NCI-H1092 (cell line): Measurements from ENCODE around the gene PCGF2.

ENCODE experiments used
- DNase-seq: peaks from one replicate; lab custom pipeline; 2025; lab: John Stamatoyannopoulos, UW

Gene PCGF2

DNA sequence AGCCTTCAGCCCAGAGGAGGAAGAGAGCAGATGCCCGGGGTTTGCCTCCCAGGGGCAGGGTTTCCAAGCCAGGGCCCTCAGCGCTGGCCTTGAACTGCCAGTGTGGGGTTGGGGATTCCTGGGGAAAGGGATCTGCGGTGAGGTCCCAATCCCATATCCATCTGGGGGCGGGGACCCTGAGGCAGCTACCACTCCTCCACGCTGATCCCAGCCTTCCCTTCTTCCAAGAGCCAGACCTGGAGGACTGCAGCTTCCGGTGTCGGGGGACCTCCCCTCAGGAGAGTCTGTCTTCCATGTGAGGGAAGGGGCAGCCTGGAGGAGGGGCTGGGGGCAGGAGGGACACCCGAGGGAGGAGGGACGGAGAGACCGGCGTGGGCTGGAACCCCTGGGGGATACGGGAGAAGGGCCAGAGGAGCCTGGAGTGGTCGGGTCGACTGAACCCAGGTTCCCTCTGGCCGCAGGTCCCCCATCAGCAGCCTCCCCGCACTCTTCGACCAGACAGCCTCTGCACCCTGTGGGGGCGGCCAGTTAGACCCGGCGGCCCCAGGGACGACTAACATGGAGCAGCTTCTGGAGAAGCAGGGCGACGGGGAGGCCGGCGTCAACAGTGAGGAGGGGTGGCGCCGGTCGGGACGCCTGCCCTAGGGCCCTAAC lies 28.7 kb downstream of the PCGF2 start:
- no peak for DNase-seq

DNA sequence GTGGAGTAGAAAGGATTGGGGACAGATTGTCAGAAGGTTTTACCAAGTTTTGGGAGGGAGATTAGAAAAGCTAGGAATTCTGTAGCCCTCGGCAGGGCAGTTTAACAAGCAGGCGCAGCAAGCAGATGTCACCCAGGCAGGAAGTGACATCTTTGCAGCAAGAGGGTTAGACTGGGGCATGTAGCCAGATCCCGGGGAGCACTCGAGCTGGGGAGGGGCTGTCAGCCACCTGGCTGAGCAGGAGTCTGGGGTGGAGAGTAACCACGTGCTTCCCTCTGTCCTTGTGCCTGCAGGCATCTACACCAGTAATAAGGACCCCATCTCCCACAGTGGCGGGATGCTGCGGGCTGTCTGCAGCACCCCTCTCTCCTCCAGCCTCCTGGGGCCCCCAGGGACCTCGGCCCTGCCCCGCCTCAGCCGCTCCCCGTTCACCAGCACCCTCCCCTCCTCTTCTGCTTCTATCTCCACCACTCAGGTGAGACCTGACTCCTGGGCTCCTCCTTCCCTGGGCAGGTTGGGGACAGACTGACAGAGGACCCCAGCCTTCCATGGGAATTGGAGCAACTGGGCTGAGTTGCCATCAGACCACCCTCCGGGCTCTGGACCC lies 30.9 kb downstream of the PCGF2 start:
- DNase-seq, result no peak

DNA sequence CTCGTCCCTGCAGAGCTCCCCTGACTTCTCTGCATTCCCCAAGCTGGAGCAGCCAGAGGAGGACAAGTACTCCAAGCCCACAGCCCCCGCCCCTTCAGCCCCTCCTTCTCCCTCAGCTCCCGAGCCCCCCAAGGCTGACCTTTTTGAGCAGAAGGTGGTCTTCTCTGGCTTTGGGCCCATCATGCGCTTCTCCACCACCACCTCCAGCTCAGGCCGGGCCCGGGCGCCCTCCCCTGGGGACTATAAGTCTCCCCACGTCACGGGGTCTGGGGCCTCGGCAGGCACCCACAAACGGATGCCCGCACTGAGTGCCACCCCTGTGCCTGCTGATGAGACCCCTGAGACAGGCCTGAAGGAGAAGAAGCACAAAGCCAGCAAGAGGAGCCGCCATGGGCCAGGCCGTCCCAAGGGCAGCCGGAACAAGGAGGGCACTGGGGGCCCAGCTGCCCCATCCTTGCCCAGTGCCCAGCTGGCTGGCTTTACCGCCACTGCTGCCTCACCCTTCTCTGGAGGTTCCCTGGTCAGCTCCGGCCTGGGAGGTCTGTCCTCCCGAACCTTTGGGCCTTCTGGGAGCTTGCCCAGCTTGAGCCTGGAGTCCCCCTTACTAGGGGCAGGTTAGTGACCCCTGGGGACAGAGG lies 31.6 kb downstream of the PCGF2 start:
- DNase-seq, result no peak

DNA sequence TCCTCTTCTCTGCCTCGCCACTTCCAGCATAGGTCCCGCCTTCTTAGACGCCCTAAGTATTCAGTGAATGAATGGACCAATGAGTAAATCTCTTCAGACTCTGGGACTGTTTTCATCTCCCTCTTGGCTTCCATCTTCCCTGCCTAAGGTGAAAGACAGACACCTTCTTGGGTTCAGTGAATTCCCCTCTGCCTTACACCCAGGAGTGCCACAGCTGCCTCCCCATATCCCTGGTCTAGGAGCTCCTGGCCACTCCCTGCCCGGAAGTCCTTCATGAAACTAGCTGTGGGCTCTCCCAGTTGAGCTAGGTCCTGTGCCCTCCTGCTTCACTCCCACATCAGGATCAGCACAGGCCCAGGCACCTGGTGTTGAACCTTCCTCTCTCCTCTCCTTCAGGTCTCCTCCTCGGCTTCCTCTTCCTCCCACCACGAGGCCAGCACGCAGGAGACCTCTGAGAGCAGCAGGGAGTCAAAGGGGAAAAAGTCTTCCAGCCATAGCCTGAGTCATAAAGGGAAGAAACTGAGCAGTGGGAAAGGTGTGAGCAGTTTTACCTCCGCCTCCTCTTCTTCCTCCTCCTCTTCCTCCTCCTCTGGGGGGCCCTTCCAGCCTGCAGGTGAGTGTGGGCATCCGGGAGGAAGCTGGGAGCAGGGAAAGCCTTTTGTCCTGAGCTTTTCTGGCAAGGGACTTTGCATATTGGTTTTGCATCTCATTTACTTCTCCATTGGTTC lies 32.8 kb downstream of the PCGF2 start:
- no peak for DNase-seq

DNA sequence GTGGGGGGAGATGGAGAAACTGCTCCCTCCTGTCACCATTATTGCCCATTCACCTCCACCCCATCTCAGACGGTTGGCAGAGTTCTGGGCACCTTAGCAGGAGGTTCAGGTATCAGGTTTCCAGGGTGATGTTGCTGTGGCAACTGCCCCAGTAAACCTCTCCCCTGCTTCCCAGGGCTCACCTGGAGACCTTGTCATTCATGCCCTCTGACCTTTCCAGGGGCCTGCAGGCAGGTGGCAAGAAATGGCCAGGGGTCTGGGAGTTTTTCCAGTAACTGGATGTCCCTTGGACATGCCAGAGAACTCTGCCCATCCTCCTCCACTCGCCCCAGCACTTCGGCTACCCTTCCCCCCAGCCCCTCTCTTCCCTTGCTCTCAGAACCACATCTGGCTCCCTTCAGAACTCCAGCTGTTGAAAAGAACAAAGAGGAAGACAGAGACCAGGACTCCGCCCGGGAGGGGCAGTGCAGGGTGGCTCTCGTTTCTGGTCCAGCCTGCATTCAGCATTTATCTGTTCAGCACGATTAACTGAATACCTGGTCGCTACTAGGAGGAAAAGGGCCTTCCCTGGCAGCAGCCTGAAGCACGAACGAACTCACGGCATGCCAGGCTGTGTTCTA lies 34.6 kb downstream of the PCGF2 start:
- DNase-seq, result no peak

DNA sequence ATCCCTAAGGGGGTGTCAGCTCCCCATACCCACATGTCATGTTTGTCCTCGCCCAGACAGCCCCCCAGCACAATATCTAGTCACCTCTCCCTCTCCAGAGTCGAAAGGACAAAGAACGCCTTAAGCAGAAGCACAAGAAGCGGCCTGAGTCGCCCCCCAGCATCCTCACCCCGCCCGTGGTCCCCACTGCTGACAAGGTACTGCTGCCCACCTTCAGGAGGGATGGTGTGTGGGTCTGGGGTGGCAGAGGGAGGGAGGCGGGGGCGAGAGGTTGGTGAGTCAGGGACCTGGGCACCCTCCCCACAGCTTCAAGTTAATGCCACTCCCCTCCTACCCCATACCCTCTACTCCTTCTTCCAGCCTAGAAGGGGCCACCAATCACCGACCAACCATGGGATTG lies 35.5 kb downstream of the PCGF2 start:
- no peak for DNase-seq

DNA sequence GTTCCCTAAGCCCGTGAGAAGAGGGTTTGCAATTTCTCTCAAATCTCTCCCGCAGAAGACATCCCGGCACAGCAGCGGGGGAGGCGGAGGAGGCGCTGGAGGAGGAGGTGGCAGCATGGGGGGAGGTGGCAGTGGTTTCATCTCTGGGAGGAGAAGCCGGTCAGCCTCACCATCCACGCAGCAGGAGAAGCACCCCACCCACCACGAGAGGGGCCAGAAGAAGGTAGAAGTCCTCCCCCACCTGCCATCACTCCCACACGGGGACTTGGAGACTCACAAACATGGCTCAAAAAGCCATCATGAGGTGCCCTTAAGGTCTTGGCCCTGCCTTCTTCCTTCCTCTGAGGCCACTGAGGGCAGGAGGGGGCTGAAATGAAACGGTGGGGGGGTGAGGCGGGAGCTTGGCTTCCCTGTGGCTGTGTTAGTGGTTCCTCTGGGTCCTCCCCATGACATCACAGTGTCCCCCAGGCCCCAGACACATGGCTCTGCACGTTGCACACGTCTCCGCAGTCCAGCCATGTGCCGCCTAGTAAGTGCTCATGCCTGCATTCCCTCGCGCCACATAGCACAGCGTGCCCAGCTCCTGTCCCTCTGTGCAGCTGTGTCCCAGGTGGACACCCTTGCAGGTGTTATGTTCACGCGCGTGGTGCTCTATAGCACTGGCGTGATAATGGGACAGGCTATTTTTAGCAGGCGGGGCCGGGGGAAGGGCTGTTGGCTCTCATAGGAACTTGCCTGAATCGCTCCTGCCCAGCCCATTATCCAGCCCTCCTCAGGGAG lies 36.2 kb downstream of the PCGF2 start:
- no peak for DNase-seq

DNA sequence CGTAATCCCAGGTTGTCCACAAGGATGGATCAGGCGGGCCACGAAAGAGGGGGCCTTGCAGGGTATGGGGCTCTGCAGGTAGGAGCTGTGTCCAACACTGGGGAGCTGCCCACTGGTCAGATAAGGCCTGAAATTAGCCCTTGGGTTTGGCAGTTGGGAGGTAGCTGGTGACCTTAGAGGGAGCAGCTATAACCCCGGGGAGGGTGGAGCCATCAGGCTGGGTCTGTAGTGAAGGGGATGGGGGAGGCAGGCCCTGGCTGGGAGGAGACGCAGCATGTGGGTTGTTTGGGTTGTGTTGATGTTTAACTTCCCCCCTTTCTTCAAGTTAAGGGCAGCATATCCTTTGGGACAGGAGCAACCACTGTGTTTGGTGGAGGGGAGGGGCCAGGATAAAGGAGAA lies 37.2 kb downstream of the PCGF2 start:
- DNase-seq, result no peak

DNA sequence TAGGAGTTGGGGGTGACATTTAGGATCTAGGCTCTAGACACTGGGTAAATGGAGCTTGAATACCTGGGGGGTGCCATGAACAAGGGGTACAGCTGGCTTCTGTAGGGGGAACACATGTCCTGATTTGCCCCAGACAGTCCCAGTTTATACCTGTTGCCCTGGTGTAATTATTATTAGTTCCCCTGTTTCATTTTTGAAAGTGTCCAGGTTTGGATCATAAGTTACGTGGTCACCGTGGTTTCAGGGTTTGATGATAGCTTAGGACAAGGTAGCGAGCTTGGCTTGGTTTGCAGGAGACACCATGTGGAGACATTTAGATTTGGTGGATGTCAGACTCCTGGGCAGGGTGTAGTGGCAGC lies 37.6 kb downstream of the PCGF2 start:
- no peak for DNase-seq

DNA sequence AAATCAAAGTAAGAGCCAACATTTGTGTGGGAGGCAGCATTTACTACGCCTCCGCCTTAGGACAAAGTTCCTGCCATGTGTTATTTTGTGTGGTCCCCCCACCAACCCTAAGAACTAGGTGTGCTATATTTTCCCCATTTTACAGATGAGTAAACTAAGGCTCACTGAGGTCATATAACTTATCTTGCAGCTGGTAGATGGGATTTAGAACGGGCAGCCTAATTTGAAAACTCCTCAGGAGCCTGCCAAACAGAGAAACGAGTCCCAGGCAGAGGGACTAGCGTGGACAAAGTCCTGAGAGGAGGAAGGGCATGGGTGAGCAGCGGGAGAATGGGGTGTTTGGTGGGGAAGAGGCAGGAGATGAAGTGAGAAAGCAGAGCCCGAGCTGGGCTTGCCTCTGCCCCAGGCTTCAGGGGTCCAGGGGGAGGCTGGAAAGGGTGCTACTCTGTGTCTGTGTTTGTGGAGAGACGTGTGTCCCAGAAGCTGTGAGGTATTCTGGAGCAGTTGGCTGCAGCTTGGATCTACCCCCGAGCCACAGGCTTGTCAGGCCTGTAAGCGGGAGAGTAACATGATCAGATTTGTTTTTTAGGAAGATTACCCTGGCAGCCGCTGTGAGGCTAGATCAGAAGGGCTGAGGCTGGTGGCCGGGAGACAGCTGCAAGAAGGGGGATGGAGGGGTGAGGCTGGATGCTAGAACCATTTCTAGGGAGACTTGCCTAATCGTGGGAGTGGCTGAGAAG lies 38.1 kb downstream of the PCGF2 start:
- no peak for DNase-seq

DNA sequence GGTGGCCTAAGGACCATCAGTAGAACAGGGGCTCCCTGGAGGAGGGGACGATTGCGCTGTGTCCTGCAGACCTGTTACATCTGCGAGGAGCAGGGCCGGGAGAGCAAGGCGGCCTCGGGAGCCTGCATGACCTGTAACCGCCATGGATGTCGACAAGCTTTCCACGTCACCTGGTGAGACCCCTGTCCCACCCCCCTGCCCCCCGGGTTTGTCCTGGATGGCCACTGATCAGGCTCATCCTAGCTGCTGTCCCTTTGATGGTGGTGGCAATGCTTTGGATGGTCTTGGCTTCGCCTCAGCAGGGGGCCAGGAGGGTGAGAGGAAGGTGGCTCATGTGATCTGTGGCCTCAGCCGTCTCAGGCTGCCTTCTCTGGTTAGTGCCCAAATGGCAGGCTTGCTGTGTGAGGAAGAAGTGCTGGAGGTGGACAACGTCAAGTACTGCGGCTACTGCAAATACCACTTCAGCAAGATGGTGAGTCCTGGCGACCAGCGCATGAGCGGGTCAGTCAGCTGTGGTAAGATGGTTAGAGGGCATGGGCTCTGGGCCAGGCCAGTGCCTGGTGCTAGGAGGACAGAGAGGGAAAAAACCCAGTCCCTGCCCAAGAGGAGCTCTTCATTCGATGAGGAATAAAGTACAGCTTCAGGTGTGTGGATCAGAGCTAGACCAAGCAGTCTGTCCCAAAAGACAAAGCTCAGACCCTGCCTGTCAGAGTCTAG lies 38.9 kb downstream of the PCGF2 start:
- DNase-seq, result no peak

DNA sequence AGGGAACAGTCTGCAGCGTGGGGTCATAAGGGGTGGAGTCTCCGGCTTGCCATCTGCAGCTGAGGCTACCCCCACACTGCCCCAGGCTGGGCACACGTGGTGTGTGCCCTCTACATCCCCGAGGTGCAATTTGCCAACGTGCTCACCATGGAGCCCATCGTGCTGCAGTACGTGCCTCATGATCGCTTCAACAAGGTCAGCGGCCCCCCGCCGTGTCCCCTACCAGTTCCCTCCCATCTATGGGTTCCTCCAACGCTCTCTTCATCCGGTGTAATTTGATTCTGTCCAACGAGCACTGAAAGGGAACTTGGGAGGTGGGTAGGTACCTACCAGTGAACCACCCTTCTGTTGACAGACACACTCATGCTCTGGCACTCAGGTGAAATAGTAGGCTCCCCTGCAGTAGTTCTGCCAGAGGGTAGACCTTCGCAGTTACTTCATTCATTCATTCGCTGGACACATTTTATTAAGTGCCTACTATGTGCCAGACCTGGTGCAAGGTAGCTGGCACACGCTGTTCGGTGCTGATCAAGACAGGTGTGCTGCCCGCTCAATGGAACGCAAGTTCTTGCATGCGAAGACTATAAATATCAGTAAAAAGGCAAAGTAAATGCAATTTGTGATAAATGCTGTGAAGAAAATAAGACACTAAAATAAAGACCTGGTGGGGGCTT lies 40.3 kb downstream of the PCGF2 start:
- DNase-seq, result no peak

DNA sequence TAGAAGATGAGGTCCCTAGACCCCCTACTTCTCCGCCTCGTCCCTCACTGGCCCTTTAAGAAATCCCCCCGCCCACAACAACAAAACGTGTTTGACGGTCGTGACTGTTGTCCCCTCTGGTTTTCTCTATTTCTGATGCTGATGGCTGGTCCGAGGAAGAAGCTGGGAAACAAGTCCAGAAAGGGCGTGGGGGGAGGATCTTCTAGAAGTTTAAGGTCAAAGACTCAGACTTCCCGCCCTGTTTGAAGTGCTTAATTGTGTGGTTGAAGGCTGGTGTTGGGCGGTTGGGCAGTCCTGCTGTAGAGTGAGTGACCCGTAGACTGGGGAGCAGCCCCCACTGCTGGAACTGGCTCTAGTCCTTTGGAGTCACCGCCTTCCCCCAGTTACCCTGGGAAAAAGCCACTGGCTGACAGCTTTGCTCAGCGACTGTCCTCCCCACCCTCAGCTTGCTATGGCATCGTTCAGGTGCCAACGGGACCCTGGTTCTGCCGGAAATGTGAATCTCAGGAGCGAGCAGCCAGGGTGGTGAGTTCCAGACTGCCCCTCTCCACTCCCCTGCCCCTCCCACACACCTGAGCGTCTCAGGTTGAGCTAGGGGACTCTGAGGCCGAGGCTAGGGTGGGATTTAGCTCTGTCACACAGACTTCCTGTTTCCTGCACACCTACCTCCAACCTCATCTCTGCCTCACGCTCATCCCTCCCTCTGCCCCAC lies 41.5 kb downstream of the PCGF2 start:
- no peak for DNase-seq

DNA sequence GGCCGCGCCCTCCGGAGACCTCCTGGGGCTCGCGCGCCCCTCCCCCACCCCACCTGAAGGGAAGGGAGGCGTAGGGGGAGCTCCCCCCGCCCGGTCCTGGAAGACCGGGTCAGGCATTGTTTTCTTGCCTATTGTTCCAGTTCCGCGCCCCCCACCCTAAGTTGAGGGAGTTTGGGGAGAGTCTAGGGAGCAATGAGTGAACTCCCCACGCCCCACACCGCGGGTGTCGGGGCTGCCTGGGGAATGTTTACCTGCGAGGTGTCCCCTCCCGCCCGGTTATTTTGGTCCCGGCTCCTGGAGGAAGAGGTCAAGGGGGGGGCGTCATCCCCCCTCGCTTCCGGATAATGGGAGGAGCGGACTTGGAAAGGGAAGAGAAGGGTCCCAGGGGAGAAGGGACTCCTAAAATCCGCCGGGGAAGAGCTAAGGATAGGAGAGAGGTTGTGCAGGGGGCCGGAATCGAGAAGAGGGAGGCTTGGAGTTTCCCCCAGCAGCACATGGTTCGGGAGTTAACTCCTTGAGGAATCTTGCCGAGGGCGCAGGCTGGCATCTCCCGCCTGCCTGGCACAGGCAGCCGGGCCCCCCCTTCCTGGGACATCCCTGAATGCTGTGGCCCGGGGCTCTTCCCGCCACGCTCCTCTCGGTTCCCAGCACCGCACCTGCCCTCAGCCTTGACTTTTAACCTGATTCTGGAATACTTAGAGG lies 42.2 kb downstream of the PCGF2 start:
- DNase-seq, result peak; percentile 16

DNA sequence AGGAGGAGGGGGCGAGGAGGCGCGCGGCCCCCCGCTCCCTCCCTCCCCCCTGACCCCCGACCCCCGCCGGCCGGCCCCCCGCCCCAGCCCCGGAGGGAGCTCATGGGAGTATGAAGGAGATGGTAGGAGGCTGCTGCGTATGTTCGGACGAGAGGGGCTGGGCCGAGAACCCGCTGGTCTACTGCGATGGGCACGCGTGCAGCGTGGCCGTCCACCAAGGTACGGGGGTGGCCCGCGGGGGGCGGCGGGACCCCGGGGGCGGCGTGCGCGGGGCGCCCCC lies 42.7 kb downstream of the PCGF2 start:
- DNase-seq, result no peak

DNA sequence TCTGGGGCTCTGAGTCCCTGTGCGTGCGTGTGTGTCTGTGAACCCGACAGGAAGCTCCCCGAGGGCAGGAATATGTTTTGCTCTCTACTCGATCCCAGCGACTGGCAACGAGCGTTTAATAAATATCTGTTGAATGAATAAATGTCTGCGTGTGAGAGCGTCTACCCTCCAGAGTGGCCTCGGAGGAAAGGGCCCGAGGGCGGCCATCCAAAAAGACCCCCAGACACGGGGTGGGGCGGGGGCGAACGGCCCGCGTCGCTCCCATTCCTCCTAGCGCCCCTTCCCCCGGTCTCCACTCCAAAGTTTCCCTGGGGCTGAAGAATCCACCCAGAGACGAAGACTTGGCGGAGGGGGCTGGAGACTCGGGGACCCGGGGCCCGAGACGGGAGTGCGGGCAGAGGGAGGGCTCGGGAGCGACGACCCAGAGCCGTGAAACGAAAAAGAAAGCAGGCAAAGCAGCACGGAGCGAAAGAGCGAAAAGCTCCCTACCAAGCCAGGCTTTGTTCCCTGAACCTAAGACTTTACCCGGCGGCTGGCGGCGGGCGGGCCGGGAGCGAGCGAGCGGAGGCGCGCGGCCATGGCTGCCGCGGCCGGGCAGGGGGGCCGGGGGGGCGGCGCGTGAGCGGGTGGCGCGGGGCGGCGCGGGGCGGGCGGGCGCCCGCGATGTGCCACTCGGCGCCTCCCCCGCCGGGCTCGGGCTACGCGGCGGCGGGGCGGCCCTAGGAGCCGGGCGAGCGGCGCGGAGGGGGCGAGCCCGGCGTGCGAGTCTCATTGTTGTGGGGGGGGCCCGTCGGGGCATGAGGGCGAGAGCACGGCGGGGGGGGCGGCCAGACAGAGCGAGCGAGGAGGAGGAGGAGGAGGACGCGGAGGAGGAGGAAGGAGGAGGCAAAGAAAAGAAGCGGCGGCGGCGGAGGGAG lies 43.3 kb downstream of the PCGF2 start, which contains the start of gene MLLT6:
MLLT6 (plus strand) TSS at position 668 of the 917 bp plus-strand sequence. CDS start 360 bp downstream, outside the sequence.
- peak; percentile 79 for DNase-seq

DNA sequence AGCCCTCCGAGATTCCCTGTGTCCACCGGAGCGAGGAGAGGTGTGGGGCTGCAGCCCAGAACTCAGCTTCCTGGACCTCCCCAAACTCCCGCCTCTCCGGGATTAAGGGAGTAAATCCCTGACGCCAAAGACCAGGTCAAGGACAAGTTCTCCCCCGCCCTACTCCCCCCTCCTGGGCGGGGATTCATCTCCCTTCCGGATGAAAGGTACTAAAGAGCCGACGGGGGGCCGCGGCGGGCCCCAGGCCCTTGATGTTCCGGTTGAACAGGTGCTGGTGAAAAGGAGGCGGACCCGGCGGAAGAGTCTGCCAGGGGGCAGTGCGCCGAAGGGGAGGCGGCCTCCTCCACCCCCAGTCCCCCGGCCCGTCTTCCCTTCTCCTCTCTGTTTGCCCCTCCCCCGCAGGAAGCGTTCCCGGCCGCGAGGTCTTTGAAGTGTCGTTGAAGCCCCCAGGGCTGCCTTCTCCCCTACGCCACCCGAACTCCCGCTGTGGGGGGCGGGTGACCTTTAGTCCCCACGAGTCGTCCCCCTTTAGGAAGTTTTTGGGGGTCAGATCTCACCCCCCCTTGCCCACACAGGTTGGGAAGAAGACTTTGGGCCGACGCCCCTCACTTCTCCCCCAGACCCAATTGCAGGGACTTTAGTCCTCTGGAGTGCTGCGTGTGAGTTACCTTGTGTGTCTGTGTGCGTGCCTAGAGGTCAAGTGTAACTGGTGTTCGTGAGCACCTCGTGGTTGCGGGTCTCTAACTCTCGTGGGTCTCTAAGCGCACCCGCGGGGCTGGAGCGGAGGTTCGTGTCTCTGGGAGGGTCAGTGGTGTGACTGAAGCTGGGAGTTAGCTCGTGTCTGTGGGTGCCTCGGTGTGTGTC lies 44.2 kb downstream of the PCGF2 start:
- peak; percentile 72 for DNase-seq
